ENCODE data around the gene CALML5. TPM values are rescaled to one million over a fixed set of nuclear protein-coding genes. Genes with fewer than 3 reads are reported as not detected.

CALML5 gene
- total RNA-seq, 1 experiment from 2014 or later, result not detected

DNA sequence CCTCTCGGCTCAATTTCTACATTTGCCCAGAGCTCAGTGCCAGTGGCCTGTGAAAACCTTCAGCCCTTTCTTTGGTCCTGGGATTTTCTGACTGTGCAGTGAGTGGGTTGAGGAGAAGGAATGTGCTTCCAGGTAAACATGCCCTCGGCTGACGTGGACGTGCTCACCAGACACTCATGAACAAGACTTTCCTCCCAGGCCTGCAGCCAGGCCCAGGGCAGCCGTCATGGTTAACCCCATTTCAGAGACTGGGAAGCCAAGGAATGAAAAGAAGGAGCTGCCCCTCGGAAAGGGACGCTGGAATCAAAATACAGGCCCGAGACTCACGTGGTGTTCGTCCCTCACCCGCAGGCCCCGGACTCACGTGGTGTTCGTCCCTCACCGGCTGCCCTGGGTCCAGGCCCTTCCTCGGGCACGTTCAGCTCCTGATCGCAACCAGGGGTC lies 8.8 kb upstream of the CALML5 start:
- Histone ChIP-seq H3K4me3 (ENCODE audit: low read depth, low read length, poor library complexity, severe bottlenecking) (no peak overlapping the region), H3K36me3 (ENCODE audit: insufficient read depth, low read length, poor library complexity, severe bottlenecking) (no peaks in the 10 kb centered on the region), H3K27me3 (replicated peaks; ENCODE audit: insufficient read depth, low read depth, low read length, poor library complexity) (no peaks in the 10 kb centered on the region), H3K4me1 (ENCODE audit: insufficient read depth, low read length, poor library complexity, severe bottlenecking) (no peaks in the 10 kb centered on the region), H3K9me3 (ENCODE audit: low read depth, low read length, poor library complexity, severe bottlenecking) (no peaks in the 10 kb centered on the region), H3K27ac (ENCODE audit: low read depth, low read length, poor library complexity, severe bottlenecking) (no peak overlapping the region)
- POLR2A ChIA-PET (ENCODE audit: low non-redundant PET), result no interaction called here
- no TSS peak for BruUV-seq (replicated peaks)
- TF ChIP-seq, protein P1, sequence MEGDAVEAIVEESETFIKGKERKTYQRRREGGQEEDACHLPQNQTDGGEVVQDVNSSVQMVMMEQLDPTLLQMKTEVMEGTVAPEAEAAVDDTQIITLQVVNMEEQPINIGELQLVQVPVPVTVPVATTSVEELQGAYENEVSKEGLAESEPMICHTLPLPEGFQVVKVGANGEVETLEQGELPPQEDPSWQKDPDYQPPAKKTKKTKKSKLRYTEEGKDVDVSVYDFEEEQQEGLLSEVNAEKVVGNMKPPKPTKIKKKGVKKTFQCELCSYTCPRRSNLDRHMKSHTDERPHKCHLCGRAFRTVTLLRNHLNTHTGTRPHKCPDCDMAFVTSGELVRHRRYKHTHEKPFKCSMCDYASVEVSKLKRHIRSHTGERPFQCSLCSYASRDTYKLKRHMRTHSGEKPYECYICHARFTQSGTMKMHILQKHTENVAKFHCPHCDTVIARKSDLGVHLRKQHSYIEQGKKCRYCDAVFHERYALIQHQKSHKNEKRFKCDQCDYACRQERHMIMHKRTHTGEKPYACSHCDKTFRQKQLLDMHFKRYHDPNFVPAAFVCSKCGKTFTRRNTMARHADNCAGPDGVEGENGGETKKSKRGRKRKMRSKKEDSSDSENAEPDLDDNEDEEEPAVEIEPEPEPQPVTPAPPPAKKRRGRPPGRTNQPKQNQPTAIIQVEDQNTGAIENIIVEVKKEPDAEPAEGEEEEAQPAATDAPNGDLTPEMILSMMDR (conservative IDR thresholded peaks at IDR 0.05; ENCODE audit: low read depth, low read length), result no peak
- no peak for TF ChIP-seq EZH2 (IDR thresholded peaks at IDR 0.05; ENCODE audit: borderline replicate concordance, low read depth, low read length, poor library complexity, severe bottlenecking)
- no peak for DNase-seq (ENCODE audit: low spot score)
- intact Hi-C loops (cut with micrococcal nuclease; ENCODE audit: unreplicated experiment), result no loop called here
- CTCF ChIA-PET, result no interaction called here

DNA sequence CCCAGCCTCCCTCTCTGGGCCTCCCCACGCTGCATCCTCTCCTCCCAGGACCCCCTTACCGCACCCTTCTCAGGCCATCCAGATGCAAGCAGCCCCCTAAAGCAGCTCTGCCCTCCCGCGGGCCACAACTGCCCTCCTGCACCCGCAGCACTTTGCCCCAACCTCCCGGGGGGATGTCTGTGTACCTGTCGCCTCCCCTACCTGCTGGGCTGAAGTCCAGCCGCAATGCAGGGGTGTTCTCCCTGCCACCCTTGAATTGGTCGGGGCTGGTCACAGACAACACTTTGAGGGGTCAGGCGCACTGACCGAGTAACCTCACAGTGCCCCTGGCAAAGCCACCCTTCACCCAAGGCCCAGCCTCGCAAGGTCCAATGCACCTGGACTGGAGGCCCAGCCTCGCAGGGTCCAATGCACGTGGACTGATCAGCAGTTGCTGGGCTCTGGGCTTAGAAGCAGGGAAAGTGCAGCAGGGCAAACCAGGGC lies 8.3 kb upstream of the CALML5 start:
- Histone ChIP-seq H3K4me1 (ENCODE audit: insufficient read depth, low read length, poor library complexity, severe bottlenecking) (no peaks in the 10 kb centered on the region), H3K36me3 (ENCODE audit: insufficient read depth, low read length, poor library complexity, severe bottlenecking) (no peaks in the 10 kb centered on the region), H3K27me3 (replicated peaks; ENCODE audit: insufficient read depth, low read depth, low read length, poor library complexity) (no peaks in the 10 kb centered on the region), H3K9me3 (ENCODE audit: low read depth, low read length, poor library complexity, severe bottlenecking) (no peaks in the 10 kb centered on the region), H3K4me3 (ENCODE audit: low read depth, low read length, poor library complexity, severe bottlenecking) (no peak overlapping the region), H3K27ac (ENCODE audit: low read depth, low read length, poor library complexity, severe bottlenecking) (no peak overlapping the region)
- ChIA-PET CTCF (no interaction called here), POLR2A (ENCODE audit: low non-redundant PET) (no interaction called here)
- BruUV-seq (replicated peaks), result no TSS peak
- DNase-seq (ENCODE audit: low spot score), result no peak
- TF ChIP-seq EZH2 (IDR thresholded peaks at IDR 0.05; ENCODE audit: borderline replicate concordance, low read depth, low read length, poor library complexity, severe bottlenecking), result no peak
- TF ChIP-seq, protein P1 (conservative IDR thresholded peaks at IDR 0.05; ENCODE audit: low read depth, low read length), result no peak
- intact Hi-C loops (cut with micrococcal nuclease; ENCODE audit: unreplicated experiment), result no loop called here

DNA sequence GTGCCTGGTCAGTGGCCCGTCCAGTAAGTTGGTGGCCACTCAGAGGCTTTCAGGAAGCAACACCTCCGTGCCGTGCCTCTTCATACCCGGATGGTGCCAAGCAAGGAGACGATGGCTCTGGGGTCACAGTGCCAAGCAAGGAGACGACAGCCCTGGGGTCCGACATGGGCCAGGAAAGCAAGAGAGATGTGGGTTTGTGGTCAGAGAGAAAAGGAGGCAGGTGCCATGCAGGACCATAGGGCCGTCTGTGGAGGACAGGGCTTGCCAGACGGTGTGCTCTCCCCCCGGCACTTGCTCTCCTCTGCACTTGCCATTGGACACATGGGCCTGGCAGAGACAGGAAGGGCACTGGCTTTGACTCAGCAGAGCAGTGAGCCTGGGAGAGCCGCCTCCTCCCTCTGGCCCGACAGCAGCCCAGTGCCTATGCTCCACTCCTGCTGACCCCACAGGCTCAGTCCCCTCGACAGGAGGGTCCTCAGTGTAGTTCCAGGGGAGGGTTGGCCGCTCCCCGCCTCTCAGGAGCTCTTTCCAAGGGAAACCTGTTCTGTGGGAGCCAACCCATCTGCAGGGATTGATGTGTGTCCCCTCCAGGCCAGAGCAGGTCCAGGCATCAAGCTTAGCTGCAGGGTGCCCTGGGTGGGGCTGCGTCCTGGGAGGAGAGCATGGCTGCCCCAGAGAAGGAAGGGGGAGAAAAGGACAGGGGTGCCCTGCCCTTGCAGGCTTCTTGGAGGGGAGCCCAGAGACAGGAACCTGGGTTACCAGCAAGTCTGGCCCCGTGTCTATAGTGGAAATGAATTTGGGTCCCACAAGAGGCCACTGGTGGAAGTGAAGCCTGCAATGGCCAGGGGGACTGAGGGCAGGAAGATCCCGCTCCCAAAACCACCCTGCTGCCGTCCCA lies 7.6 kb upstream of the CALML5 start:
- H3K4me3 ChIP-seq (ENCODE audit: low read depth, low read length, poor library complexity, severe bottlenecking), result no peak overlapping the region
- BruUV-seq (replicated peaks), result no TSS peak
- H3K9me3 ChIP-seq (ENCODE audit: low read depth, low read length, poor library complexity, severe bottlenecking), result no peaks in the 10 kb centered on the region
- intact Hi-C loops (cut with micrococcal nuclease; ENCODE audit: unreplicated experiment), result no loop called here
- H3K27ac ChIP-seq (ENCODE audit: low read depth, low read length, poor library complexity, severe bottlenecking), result no peak overlapping the region
- H3K36me3 ChIP-seq (ENCODE audit: insufficient read depth, low read length, poor library complexity, severe bottlenecking), result no peaks in the 10 kb centered on the region
- ChIA-PET CTCF (no interaction called here), POLR2A (ENCODE audit: low non-redundant PET) (no interaction called here)
- DNase-seq (ENCODE audit: low spot score), result no peak
- TF ChIP-seq, protein P1 (conservative IDR thresholded peaks at IDR 0.05; ENCODE audit: low read depth, low read length), result no peak
- no peak for TF ChIP-seq EZH2 (IDR thresholded peaks at IDR 0.05; ENCODE audit: borderline replicate concordance, low read depth, low read length, poor library complexity, severe bottlenecking)
- H3K4me1 ChIP-seq (ENCODE audit: insufficient read depth, low read length, poor library complexity, severe bottlenecking), result no peaks in the 10 kb centered on the region
- peaks cover 7% of the 10 kb centered on the region for H3K27me3 ChIP-seq (replicated peaks; ENCODE audit: insufficient read depth, low read depth, low read length, poor library complexity)

Measured in A673 (cell line).